ENCODE results near the gene GBP3. TPM values are rescaled to one million over a fixed set of nuclear protein-coding genes. Genes with fewer than 3 reads are reported as not detected.
A peak's percentile ranks its signal among the peaks of the same experiment; 100 is the strongest.

The GBP3 gene
- total RNA-seq, 4 donors from 2014 or later, result 1.5 to 6.6 (median 2.5) TPM

DNA sequence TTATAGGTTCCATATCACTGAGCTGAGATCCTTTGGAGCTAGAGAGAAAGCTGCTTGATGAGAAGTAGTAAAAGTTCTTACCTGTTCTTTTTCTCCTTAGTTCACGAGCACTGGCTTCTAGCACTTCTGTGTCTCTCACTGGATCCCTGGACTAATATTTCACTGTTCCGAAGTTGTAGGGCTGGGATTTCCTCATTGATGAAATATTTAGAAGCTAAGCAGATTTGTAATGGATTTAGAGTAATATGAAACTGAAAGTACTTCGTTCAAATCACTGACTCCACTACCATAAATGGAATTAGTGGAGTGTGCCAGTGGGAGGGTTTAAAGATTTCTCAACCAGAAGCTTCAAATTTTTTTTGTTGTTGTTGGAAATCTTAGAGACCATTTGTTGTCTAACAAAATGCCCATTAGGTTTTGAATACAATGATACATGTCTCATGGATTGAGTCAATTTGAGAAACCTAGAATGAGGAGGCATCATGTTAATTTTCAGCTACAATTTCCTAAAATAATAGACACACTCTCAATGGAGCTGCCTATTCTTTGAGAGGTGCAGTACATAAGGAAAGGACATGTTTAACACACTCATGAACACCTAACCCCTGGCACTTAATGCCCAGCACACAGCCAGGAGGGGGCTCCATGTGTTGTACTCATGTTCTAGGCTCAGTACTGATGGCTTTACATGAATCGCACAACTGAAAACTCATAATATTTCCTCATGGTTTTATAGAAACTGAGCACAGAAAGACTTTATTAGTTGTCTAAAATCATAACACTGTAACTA, 42.6 kb upstream of the GBP3 start, which contains the start of gene GBP1:
GBP1 (minus strand) TSS at position 130 of the 790 bp plus-strand sequence. CDS start 1,974 bp downstream, outside the sequence.
- peak; percentile 19 to 23 for TF ChIP-seq POLR2A (IDR thresholded peaks at IDR 0.05)
- TF ChIP-seq CTCF (IDR thresholded peaks at IDR 0.05 in 4 of 5, conservative IDR thresholded peaks at IDR 0.05 in 1 of 5), result no peak
- H3K4me1 ChIP-seq, result peaks cover 0 to 20% of the 10 kb centered on the region in 2 donors
- no peaks in the 10 kb centered on the region for H3K9me3 ChIP-seq
- H3K27ac ChIP-seq, result peak within 1 kb of the TSS; percentile 73 to 79 (median 76)
- no peaks in the 10 kb centered on the region for H3K36me3 ChIP-seq
- in situ Hi-C loops (cut with MboI; ENCODE audit: low sequenced_read_pairs in 4 of 4), result no loop called here
- DNase-seq, result no peak
- intact Hi-C loops (cut with DNase I; ENCODE audit: low total_unique reads), result no loop called here
- no peaks in the 10 kb centered on the region for H3K27me3 ChIP-seq
- peak within 1 kb of the TSS; percentile 43 to 54 (median 48) for H3K4me3 ChIP-seq
- peak; percentile 83 to 86 for ATAC-seq

GRCh38 chr1:89064632-89065031, 42.0 kb upstream of the GBP3 start:
- Histone ChIP-seq H3K27me3 (no peaks in the 10 kb centered on the region), H3K4me3 (peak overlapping the region; percentile 43 to 54 (median 48)), H3K4me1 (peaks cover 0 to 20% of the 10 kb centered on the region in 2 donors), H3K36me3 (no peaks in the 10 kb centered on the region), H3K27ac (peak overlapping the region; percentile 73 to 79 (median 76)), H3K9me3 (no peaks in the 10 kb centered on the region)
- TF ChIP-seq CTCF (IDR thresholded peaks at IDR 0.05 in 4 of 5, conservative IDR thresholded peaks at IDR 0.05 in 1 of 5) (no peak), POLR2A (IDR thresholded peaks at IDR 0.05) (no peak)
- in situ Hi-C loops (cut with MboI; ENCODE audit: low sequenced_read_pairs in 4 of 4), result no loop called here
- DNase-seq (no peak), ATAC-seq (peak; percentile 38 to 58)
- intact Hi-C loops (cut with DNase I; ENCODE audit: low total_unique reads), result no loop called here

DNA sequence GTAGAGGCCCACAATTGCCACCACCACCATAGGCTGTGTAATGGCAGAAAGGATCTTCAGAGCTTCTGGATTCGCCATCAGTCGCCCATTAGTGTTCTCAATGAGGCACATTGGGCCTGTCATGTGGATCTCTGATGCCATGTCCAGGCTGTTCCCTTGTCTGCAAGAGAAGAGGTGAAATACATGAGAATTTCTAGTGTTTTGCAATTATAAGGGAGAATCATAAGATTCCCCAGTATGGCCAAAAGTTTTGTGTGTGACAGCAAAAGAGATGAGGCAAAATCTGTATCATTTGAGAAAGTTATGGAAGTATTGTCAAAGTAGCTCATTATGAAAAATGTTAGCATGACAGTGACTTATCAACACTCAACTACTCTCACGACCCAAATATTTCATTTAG, 40.4 kb upstream of the GBP3 start:
- H3K36me3 ChIP-seq, result no peaks in the 10 kb centered on the region
- ATAC-seq (no peak), DNase-seq (no peak)
- in situ Hi-C loops (cut with MboI; ENCODE audit: low sequenced_read_pairs in 4 of 4), result no loop called here
- H3K27me3 ChIP-seq, result no peaks in the 10 kb centered on the region
- H3K4me1 ChIP-seq, result peaks cover 0 to 20% of the 10 kb centered on the region in 2 donors
- TF ChIP-seq CTCF (IDR thresholded peaks at IDR 0.05 in 4 of 5, conservative IDR thresholded peaks at IDR 0.05 in 1 of 5) (no peak), POLR2A (IDR thresholded peaks at IDR 0.05) (no peak)
- H3K9me3 ChIP-seq, result no peaks in the 10 kb centered on the region
- H3K27ac ChIP-seq, result peak overlapping the region in 1 of 4 donors; percentile 79
- no peak overlapping the region for H3K4me3 ChIP-seq
- intact Hi-C loops (cut with DNase I; ENCODE audit: low total_unique reads), result no loop called here

GRCh38 chr1:89060091-89060490, 37.4 kb upstream of the GBP3 start:
- H3K27me3 ChIP-seq, result no peaks in the 10 kb centered on the region
- H3K4me1 ChIP-seq, result peaks cover 0 to 20% of the 10 kb centered on the region in 2 donors
- no peaks in the 10 kb centered on the region for H3K36me3 ChIP-seq
- intact Hi-C loops (cut with DNase I; ENCODE audit: low total_unique reads) (no loop called here), in situ Hi-C loops (cut with MboI; ENCODE audit: low sequenced_read_pairs in 4 of 4) (no loop called here)
- H3K27ac ChIP-seq, result no peak overlapping the region
- no peak overlapping the region for H3K4me3 ChIP-seq
- no peak for DNase-seq
- no peak for TF ChIP-seq CTCF (IDR thresholded peaks at IDR 0.05 in 4 of 5, conservative IDR thresholded peaks at IDR 0.05 in 1 of 5)
- no peak for ATAC-seq
- H3K9me3 ChIP-seq, result no peaks in the 10 kb centered on the region

All from gastrocnemius medialis (tissue), 4 donors.